ENCODE data around the gene DNAJC2.
"Not testable (repeated sequence)": the region's sequence is repeated elsewhere in the genome, so short reads cannot be mapped to it uniquely, and the experiment has no call there.

Gene DNAJC2

GRCh38 chr7:103293526-103293925 lies 51.0 kb downstream of the DNAJC2 start:
- TF ChIP-seq POLR2A (IDR thresholded peaks at IDR 0.05; ENCODE audit: extremely low read depth, insufficient read length) (no peak), MAX (IDR thresholded peaks at IDR 0.05; ENCODE audit: low read depth, low read length) (no peak), CTCF (IDR thresholded peaks at IDR 0.05; ENCODE audit: low read depth, low read length) (no peak), MYC (IDR thresholded peaks at IDR 0.05; ENCODE audit: low read depth, low read length) (no peak)
- DNase-seq (ENCODE audit: low read depth) = no peak
- no peak overlapping the region for H3K4me3 ChIP-seq (ENCODE audit: low read depth, low read length)

- no peak for DNase-seq (ENCODE audit: low read depth)
- no peak overlapping the region for H3K4me3 ChIP-seq (ENCODE audit: low read depth, low read length)
- TF ChIP-seq POLR2A (IDR thresholded peaks at IDR 0.05; ENCODE audit: extremely low read depth, insufficient read length) (no peak), CTCF (IDR thresholded peaks at IDR 0.05; ENCODE audit: low read depth, low read length) (no peak), MAX (IDR thresholded peaks at IDR 0.05; ENCODE audit: low read depth, low read length) (no peak), MYC (IDR thresholded peaks at IDR 0.05; ENCODE audit: low read depth, low read length) (no peak)
Measured at GRCh38 chr7:103292122-103292521, 52.4 kb downstream of the DNAJC2 start.

GRCh38 chr7:103282802-103283427 lies 61.7 kb downstream of the DNAJC2 start:
- H3K4me3 ChIP-seq (ENCODE audit: low read depth, low read length); DNase-seq (ENCODE audit: low read depth): not testable (repeated sequence)

- H3K4me3 ChIP-seq (ENCODE audit: low read depth, low read length) = peak overlapping the region; percentile 70
- peak; percentile 24 for DNase-seq (ENCODE audit: low read depth)
Measured at GRCh38 chr7:103280803-103281155, 63.8 kb downstream of the DNAJC2 start.

GRCh38 chr7:103279963-103280802 lies 64.4 kb downstream of the DNAJC2 start:
- peak overlapping the region; percentile 70 for H3K4me3 ChIP-seq (ENCODE audit: low read depth, low read length)
- DNase-seq (ENCODE audit: low read depth) = peak; percentile 92

GRCh38 chr7:103279636-103279962 lies 65.0 kb downstream of the DNAJC2 start:
- DNase-seq (ENCODE audit: low read depth) = peak; percentile 77
- H3K4me3 ChIP-seq (ENCODE audit: low read depth, low read length) = peak overlapping the region; percentile 70

- peak overlapping the region; percentile 9 for H3K4me3 ChIP-seq (ENCODE audit: low read depth, low read length)
- not testable (repeated sequence) for DNase-seq (ENCODE audit: low read depth)
Measured at GRCh38 chr7:103278195-103278594, 66.4 kb downstream of the DNAJC2 start.

- DNase-seq (ENCODE audit: low read depth); H3K4me3 ChIP-seq (ENCODE audit: low read depth, low read length): not testable (repeated sequence)
Measured at GRCh38 chr7:103274867-103275266, 69.7 kb downstream of the DNAJC2 start.

GRCh38 chr7:103273374-103273773 lies 71.2 kb downstream of the DNAJC2 start:
- not testable (repeated sequence) for DNase-seq (ENCODE audit: low read depth); H3K4me3 ChIP-seq (ENCODE audit: low read depth, low read length)

GRCh38 chr7:103266229-103266628 lies 78.3 kb downstream of the DNAJC2 start:
- DNase-seq (ENCODE audit: low read depth); H3K4me3 ChIP-seq (ENCODE audit: low read depth, low read length): not testable (repeated sequence)

- H3K4me3 ChIP-seq (ENCODE audit: low read depth, low read length); DNase-seq (ENCODE audit: low read depth): not testable (repeated sequence)
Measured at GRCh38 chr7:103264054-103264453, 80.5 kb downstream of the DNAJC2 start.

Measured in NB4 (cell line).